Activated effector memory CD4-positive, alpha-beta T cell treated with anti-CD3 and anti-CD28 coated beads, Interleukin-2, amount 50 U/mL, for 16 hours (primary cell): ENCODE data around the gene LPAR1.
"Not testable (repeated sequence)": the region's sequence is repeated elsewhere in the genome, so short reads cannot be mapped to it uniquely, and the experiment has no call there.

Experiments
- DNase-seq: peaks from one replicate; pipeline ENCODE4 v3.0.0-alpha.2; 2020

LPAR1 gene

DNA sequence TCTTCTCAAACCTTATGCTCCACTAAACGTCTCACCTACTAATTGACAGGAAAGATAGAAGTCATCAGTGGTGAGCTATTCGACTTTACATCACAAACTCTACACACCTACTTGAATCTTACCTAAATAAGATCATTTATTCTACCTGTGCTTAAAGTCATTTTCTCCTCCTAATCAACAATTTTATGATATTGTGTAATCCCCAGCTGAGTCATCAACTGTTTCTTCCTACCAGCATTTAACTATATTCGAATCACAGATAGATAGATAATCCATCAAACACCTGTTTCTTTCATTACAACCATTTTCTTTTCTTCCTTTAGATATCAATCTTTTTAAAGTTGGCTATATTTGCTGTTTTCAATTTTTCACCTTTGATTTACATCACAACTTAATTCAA, 181.5 kb downstream of the LPAR1 start:
- no peak for DNase-seq

DNA sequence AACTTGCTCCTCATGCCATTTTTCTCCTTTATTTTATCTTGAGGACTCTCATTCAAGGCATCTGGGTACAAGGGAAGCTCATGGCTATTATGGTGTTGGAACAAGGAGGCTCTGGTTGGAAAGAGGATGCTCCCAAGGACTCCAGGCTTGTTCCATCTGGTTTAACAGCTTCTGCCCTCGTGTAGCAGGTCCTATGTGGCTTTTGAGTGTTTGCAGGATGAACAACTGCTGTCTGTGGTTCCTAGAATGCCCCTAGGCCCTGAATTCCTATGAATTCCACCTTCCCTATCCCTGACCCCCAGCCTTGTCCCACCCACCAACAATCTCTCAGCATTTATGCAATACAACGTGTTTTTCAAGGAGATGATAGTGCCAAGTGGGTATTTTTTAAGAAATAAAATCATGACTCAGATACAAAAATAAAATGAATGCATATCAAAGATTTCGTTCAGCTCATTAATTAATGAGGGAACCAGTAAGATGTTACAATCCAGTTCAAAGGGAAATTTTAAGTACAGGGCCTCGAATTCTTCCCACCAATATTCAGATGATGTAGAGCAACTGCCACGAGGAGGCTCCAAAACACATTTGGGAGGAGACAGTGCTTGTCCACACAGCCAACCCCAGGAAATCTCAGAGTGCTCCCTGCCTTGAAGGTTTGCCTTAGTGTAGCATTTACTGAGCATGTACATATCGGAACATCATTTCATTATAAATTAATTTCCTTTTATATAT, 187.7 kb downstream of the LPAR1 start:
- no peak for DNase-seq

GRCh38 chr9:110847671-110848070, 190.6 kb downstream of the LPAR1 start:
- DNase-seq = no peak

DNA sequence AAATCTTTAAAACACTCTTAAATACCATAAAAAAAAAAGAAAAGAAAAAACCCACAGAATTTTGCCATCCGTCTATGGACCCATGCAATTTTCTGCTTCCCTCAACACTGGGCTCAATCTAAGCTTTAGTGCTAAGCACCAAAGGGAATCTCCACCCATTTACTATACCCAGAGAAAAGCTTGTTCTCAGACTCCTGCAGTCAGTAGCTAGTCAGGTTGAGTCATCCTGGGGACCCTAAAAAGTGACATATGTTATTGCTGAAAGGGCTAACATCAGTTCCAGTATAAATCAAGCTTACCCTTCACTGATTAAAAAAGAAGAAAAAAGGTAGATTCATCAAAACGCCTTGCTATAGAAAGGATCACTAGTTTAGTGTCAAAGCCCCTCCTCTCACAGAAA, 192.1 kb downstream of the LPAR1 start:
- DNase-seq = no peak

DNA sequence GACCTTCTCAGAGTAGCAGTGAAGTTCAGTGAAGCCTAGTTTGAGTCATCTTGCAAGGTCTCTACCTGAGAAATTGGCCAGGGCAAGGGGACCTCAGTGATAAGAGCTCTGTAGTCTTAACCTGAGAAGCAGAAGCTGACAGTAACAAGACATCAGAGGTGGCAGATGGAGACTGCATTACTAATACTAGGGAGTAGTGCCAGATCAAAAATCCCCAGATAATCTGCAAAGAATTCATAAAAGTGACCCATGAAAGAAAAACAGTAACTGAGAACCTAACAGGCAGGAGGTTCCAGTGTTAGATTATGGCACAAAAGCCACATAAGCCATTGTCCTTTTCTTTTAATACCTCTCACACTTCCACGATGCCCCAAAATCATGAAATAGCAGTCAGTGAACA, 194.1 kb downstream of the LPAR1 start:
- DNase-seq = no peak

DNA sequence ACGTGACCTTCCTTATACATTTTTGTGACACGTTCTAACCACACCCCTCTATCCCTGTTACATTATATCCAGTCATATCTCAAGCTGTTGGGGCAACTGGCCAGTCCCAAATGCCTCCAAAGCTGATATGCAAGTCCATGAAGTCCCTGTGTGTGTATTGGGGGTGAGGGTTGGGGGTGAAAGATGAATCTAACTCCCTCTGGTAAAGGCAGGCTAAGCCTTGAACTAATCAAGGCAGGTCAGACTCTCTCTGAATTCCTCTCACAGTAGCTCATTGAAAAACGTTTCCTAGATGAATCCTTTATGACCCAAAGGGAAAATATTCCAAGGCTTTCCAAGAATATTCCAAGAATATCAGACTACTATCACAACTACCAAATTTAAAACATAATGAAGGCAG, 195.3 kb downstream of the LPAR1 start:
- DNase-seq = no peak

- no peak for DNase-seq
Observed at GRCh38 chr9:110842169-110842568, 196.1 kb downstream of the LPAR1 start.

DNA sequence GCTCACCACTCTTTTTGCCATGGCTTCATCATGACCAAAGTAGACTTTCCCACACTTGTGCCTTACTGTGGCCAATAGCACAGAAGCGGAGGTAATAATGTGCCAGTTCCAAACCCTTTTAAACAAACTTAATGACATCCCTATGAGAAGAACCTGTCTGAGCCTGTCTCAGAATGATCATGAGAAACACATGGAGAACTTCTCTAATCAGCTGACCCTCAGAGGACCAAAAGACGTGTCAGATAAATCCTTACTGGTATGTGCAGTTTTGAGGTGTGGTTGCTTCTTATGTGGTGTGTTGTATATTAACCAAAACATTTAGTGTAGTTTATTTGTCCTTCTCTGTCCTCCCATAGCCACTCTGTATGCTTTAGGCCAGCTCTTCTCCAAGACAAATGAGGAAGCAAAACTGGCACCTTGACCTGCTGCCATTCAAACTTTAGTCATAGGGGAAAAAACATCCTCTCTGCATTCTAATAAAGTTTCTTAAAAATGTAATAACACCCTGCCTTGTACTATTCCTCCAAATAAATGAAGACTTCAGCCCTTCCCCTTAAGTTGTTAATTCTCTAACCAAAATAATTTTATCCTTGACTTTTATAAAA, 200.8 kb downstream of the LPAR1 start:
- DNase-seq = no peak

DNA sequence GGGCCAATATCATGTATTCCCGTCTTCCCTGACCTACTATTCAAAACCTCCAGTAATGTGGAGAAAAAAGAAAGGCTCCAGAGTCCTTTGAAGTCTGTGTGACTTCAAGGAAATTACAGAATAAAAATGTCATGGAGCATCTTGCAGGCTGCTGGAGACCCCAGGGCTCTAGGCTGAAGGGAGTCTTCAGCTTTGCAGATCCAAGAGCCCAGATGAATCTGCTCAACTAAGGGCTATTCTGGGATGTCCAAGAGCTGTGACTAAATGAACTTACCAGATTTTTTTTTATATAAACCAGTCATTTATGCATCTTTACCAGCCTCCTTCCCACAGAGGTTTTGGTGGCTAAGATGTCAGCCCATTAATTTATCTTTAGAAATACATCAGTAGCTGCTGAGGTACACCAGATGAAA, 202.4 kb downstream of the LPAR1 start:
- DNase-seq = no peak

DNA sequence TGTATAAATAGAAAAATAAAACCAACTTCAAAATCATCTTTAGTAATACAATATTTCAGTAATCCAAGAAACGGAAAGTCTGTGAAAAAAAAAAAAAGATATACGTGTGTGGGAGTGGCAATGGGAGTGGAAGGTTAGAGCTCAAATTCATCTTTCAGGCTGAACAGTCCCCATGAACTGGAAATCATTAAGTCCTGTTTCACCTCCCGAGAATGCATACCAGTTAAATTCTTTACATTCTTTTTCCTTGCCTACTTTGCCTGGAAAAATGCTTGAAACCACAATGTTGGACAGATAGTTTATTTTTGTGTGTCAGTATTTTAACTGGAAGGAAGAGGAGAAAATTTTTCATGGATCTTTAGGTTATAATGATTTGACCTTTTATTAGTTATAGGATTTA, 202.9 kb downstream of the LPAR1 start:
- no peak for DNase-seq

DNA sequence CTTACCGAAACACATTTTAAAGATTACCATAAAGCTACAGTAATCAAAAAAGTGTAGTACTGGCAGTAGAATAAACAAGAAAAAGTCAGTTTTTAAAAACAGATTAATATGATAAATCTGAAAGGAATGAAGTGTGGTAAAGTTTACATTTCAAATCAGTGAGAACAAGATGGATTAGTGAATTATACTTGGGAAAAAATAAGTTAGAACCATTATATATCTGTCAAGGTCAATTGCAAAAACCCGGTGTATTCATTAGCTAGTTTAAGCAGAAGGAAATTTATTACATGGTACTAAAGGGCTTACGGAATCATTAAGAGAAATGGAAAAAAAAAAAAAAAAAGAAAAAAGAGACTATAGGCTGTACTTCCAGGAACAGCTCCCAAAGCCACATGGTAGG, 205.3 kb downstream of the LPAR1 start:
- DNase-seq = no peak

- DNase-seq = no peak
Observed at GRCh38 chr9:110830495-110830894, 207.8 kb downstream of the LPAR1 start.

DNA sequence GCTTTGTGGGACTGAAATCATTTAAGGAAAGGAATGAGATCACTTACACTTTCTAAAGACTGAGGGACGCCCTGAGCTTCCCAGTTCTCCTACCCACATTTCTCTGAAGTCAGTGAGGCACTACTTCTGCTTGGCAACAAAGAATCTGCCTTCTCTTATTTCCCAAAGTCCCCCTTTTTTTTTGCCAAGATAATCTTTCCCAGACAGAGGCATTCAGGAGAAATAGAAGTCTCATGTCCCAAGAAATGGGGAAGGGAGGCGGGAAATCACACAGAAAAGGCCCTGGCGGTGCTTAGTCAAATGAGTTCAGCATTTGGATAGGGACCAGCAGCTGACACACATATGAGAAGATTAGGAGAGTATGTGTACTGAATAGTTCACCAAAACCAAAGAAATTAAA, 210.0 kb downstream of the LPAR1 start:
- no peak for DNase-seq

- DNase-seq = not testable (repeated sequence)
Observed at GRCh38 chr9:110826400-110826799, 211.9 kb downstream of the LPAR1 start.

- DNase-seq = no peak
Observed at GRCh38 chr9:110825950-110826349, 212.3 kb downstream of the LPAR1 start.

DNA sequence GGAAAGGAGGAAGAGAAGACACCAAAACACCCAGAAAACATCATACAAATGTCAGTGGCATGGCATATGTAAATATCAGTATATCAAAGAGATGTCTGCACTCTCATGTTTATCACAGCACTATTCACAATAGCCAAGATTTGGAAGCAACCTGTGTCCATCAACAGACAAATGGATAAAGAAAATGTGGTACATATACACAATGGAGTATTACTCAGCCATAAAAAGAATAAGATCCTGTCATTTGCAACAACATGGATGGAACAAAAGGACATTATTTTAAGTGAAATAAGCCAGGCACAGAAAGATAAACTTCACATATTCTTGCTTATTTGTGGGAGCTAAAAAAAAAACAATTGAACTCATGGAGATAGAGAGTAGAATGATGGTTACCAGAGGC, 213.1 kb downstream of the LPAR1 start:
- not testable (repeated sequence) for DNase-seq
